GM12892 (cell line): ENCODE data around the gene SEPTIN3.

ENCODE experiments used
- POLR2A ChIP-seq: IDR thresholded peaks from 2 replicates; pipeline ENCODE4 v1.6.1; 2011; ENCODE audit warnings: low read depth, low read length, control low read depth
- POLR2AphosphoS5 ChIP-seq: IDR thresholded peaks from 2 replicates; pipeline ENCODE4 v1.6.1; 2011; ENCODE audit warnings: low read depth, low read length, control low read depth
- TAF1 ChIP-seq: IDR thresholded peaks from 2 replicates; pipeline ENCODE4 v1.6.1; 2011; ENCODE audit warnings: low read depth, mild to moderate bottlenecking, control low read depth, low read length, borderline replicate concordance

GRCh38 chr22:41957941-41958556 lies 11.2 kb upstream of the SEPTIN3 start:
- no peak for TF ChIP-seq POLR2A
- TF ChIP-seq TAF1, result no peak
- TF ChIP-seq POLR2AphosphoS5, result no peak
